HG03196 (cell line): ENCODE measurements around the gene PHACTR2.

Source experiments
- ATAC-seq: cut with Tn5 transposase; IDR thresholded peaks from one replicate; pipeline ENCODE4 v1.9.1; 2021; ENCODE audit not compliant: unreplicated experiment

Gene PHACTR2

DNA sequence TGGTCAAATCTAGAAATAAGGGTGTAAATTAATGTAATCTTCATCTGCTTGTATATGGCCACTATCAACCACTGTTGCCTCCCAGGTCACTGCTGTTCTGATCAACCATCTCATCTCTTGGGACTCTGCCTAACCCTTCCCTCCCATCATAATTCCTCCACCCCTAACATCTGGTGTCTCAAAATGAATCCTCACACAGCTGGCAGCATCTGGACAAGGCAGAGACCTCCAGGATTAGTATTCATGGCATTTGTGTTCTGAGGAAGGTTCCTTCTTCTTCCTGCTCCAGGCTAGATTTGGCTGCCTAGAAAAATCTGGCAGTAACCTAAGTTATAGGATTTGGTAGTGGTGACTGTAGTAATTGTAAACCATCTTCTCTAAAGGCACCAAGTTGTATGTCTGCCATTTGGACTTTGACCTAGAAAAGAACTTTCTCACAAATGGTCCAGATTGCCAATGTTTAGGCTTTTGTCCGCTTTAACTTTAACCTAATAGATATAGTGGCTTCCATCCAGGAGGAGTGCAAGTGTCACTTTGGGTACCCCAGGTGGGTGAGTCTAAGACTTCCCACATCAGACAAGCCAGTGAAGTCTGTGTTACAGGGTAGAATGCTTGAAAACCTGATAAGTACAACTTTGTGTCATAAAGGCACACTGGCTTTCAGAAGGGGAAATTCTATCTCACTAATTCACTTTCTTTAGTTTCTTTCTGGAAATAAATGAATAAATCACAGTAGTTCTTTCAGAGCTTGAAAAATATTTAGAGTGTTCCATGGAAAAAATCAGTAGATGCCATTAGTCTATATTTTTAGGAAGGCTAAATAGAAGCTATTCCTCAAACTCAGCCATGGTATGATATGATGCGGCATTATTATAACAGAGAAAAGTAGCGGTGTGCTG is 3.0 kb upstream of the PHACTR2 start:
- no peak for ATAC-seq

DNA sequence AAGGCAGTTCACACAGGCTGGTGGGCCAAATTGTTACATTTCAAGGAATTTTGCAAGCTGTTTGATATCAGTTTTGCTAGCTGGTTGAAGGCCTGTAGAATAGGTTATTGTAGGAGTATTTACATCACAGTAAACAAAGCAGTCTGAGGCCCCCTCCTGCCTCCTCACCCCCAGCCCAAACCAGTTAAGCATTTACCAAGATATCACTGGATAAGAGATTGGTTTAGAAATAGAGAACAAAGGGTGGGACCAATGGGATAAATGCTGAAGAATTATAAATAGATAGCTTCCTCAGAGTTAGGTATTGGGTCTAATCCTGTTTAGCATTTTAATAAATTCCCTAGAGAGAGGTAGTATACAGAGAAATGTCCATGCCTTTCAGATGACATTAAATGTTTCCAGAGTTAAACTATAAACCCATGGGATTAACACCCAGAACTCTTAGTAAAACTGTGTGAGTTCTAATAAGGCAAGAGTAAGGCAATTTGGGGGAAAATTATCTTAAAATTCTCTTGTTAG is 2.3 kb upstream of the PHACTR2 start:
- no peak for ATAC-seq

GRCh38 chr6:143675946-143676345 is 1.8 kb upstream of the PHACTR2 start:
- ATAC-seq = no peak

DNA sequence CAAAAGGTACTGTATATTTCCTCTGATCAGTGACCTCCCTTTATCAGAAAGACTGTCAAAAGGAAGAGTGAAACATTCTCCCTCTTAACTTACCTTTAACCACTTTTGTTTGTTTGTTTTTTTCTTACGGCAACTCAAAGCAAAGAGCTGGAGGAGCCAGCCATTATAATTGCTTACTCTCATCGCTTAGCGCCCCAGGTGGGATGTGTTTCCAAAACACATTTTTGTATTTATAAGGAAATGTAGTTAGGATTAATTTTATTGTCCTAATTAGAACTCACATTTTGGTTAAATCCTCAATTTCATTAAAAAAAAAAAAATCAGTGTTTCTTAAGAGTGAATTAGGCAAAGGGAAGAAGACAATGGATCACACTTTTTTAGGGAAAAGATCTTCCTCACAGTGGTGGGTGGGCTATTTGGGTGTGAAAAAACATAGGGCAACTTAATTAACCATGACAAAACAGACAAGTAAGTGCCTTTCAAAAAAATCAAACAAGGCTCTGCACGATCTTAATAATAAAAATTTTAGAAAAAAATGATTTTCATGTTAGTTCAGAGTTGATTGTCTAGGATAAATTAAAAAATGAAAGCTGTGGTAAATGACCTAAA is 1.2 kb upstream of the PHACTR2 start:
- no peak for ATAC-seq

DNA sequence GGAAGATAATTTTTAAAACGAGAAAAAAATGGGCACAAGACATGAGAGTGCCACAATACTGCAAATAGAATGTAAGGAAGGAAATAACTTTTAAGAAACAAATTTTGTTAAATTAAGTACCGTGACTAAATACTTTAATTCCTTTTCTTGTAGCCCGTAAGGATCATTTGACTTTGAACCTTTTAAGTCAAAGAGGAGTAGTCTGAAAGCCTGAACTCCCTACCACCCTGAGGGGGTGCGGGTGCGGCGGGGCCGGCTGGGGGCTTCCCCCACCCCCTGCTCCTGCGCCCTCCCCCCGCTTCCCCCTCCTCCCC is 231 bp upstream of the PHACTR2 start:
- ATAC-seq = no peak

DNA sequence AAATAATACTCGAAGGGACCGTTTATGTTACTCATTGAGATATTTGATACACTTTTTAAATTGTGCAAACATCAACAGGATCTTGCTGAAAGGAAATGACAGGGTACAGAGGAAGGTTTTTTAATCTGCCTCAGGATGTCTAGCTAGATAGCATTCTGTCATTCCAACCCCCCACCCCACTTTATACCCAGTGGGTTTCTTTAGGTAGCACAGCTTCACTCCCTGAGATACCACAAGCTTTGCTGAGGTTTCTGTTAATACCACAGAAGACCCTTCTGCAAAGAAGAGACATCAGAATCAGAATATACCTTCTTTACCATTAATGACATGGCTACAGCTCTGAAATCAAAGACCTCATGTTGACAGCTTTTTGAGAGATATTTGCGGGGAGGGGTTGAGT is 1.3 kb downstream of the PHACTR2 start:
- no peak for ATAC-seq

GRCh38 chr6:143680141-143680540 is 2.4 kb downstream of the PHACTR2 start:
- no peak for ATAC-seq

DNA sequence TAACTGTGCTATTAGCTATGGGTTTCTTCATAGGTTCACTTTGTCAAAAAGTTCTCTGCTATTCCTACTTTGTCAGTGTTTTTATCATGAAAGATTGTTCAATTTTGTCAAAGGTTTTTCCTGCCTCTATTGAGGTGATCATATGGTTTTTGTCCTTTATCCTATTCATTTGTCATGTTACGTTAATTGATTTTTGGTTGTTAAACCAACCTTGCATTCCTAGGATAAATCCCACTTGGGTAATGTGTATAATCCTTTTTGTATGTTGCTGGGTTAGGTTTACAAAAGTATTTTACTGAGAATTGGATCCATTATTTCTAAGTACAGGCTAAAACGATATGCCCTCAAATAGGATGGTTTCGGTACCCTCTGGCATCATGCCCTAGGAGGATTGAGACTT is 5.0 kb downstream of the PHACTR2 start:
- no peak for ATAC-seq

- ATAC-seq = no peak
Measured at GRCh38 chr6:143684486-143684885, 6.7 kb downstream of the PHACTR2 start.

DNA sequence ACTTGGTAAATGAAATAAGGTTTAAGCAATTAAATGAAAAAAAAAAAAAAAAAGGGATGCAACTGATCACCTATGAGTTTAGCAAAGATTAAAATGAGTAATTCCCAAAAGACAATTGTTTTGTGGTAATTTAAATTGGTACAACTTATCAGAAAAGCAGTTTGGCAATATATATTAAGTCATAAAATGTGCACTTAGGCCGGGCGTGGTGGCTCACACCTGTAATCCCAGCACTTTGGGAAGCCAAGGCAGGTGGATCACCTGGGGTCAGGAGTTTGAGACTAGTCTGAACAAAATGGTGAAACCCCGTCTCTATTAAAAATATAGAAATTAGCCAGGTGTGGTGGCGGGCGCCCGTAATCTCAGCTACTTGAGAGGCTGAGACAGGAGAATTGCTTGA is 7.9 kb downstream of the PHACTR2 start:
- ATAC-seq = no peak

- ATAC-seq = no peak
Measured at GRCh38 chr6:143687591-143687990, 9.8 kb downstream of the PHACTR2 start.

- no peak for ATAC-seq
Measured at GRCh38 chr6:143688681-143689080, 10.9 kb downstream of the PHACTR2 start.

DNA sequence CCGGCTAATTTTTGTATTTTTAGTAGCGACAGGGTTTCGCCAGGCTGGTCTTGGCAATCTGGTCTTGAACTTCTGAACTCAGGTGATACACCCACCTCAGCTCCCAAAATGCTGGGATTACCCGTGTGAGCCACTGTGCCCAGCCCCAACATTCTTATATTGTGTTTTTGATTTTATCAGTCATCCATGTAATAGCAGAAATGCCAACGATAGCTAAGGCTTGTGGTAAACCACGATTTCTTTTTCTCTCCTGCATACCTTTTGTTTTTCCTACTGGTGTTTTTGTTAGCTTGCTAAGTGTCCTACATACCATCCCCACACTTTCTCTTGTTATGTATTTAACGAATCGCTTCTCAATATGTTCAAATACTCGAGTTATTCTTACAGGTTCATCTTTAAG is 12.1 kb downstream of the PHACTR2 start:
- ATAC-seq = no peak

GRCh38 chr6:143691155-143691554 is 13.4 kb downstream of the PHACTR2 start:
- no peak for ATAC-seq

DNA sequence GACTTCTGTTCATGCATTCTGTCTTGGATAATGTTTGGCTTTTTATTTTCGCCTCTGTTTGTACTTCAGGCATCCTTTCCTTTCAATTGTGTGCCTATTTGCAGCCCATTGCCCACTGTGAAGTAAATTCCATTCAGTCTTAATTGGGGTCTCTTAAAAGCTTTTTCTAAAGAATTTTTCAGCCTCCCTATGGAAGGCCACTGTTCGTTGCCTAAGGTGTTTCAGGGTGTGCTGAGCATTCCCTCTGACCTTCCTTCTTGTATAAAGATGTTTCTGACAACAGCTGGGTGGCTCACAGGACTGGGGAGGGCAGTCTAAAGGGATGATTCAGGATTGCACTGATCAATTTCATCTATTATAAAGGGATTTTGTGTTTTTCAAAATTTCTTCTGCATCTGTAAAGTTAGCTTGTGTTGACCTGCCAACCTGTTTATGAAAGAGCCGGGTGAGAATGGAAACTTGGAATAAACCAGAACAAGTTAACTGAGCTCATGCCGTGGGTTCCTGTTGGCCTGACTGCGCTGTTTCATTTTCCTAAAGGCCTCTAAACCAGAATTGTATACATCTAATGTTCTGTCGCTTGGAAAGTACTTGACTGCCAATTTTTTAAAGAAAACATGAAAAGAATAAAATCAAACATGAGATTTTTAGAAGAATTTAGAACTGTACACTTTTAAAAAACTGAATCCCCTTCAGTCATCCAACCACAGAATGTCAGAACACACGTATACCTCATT is 14.3 kb downstream of the PHACTR2 start:
- no peak for ATAC-seq

- no peak for ATAC-seq
Measured at GRCh38 chr6:143692696-143693095, 14.9 kb downstream of the PHACTR2 start.

DNA sequence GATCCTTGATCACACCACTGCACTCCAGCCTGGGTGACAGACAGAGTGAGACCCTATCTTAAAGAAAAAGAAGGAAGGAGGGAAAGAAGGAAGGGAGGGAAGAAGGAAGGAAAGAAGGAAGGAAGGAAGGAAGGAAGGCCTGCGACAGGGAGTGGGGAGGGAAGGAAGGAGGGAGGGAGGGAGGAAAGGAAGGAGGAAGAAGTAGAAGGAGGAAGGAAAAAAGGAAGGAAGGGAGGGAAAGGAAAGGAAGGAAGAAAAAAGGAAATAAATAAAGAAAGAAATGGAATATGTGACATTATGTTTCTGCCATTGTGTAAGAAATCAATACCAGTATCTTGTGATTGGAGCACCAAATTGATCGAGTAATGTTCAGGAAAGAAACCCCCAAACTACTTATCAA is 16.2 kb downstream of the PHACTR2 start:
- no peak for ATAC-seq

GRCh38 chr6:143694560-143694959 is 16.8 kb downstream of the PHACTR2 start:
- no peak for ATAC-seq

DNA sequence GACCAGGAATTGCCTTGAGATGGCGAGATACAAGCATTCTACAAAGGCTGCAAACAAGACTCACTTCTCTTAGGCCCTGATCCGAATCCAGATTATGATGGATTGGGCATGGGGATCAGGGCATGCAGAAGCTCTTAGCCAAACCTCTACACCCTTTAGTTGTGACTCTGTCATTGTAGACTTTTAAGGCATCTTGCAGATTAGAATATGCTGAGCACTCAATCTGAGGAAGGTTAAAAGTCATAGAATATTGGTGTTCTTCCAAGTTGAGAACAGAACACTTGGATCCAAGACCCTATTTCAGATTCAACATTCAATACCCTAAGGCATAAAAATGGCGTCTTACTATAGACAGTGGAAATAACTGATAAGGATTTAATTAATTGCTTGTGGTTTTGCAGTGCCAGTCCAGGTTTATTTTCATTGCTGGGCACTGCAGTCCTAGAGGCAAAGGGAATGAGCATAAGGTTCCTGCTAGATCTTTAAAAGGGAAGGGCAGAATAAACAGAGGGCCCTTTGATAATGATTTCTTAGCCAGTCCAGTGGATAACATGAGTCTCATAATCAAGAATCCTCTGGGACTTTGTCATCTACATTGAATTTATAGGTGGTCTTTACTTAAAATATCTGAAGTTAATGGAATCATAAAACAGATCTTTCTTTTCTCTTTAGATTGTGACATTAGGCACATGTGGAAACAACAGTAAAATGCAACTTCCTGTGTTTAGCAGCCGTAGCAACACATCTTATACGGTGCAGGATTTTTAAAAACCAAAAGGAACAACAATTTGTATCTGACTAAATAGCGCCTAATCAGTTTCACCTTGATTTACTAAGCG is 17.6 kb downstream of the PHACTR2 start:
- no peak for ATAC-seq

GRCh38 chr6:143695969-143696663 is 18.4 kb downstream of the PHACTR2 start:
- ATAC-seq = no peak
